Mammary epithelial cell (primary cell): Measurements from ENCODE around the gene RUNX2.

Source experiments
- EZH2 ChIP-seq: IDR thresholded peaks from 2 replicates; pipeline ENCODE4 v1.6.1; 2012; ENCODE audit warnings: low read length, inconsistent platforms, borderline replicate concordance
- TF ChIP-seq, protein P1 (sequence below), 2 donors: IDR thresholded peaks in 1 of 2; conservative IDR thresholded peaks in 1 of 2; 2 replicates each; pipeline ENCODE4 v1.5.1; 2011 to 2012; ENCODE audit warnings: inconsistent platforms in 2 of 2, low read length in 2 of 2, mild to moderate bottlenecking in 2 of 2, control low read depth in 1 of 2, low read depth in 1 of 2; ENCODE audit not compliant: insufficient read depth in 1 of 2; ENCODE audit errors: extremely low read depth in 1 of 2

DNA sequence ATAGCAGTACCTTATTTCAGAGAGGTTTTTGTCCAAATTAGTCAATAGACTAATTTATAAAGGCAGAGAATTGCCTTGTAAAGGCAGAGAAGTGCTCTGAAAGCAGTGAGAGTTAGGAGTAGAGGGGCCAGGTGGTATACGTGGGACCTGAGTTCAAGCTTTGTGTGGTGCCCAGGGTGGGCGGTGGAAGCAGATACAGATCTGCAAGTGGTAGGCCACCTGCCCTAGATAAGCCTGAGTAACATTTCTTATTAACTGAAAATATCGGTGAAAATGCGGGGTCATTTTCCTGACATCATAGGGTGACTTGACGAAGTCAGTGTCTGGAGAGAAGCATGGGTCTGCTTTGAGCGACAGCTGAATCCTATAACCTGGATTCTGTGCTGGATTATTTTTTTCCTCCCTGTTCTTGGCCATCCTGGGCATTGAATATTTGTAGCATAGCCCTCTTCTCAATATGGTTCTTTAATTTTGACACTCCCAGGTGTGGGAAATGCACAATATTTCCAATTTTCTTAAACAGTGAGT is 111.8 kb downstream of the RUNX2 start:
- TF ChIP-seq, protein P1, sequence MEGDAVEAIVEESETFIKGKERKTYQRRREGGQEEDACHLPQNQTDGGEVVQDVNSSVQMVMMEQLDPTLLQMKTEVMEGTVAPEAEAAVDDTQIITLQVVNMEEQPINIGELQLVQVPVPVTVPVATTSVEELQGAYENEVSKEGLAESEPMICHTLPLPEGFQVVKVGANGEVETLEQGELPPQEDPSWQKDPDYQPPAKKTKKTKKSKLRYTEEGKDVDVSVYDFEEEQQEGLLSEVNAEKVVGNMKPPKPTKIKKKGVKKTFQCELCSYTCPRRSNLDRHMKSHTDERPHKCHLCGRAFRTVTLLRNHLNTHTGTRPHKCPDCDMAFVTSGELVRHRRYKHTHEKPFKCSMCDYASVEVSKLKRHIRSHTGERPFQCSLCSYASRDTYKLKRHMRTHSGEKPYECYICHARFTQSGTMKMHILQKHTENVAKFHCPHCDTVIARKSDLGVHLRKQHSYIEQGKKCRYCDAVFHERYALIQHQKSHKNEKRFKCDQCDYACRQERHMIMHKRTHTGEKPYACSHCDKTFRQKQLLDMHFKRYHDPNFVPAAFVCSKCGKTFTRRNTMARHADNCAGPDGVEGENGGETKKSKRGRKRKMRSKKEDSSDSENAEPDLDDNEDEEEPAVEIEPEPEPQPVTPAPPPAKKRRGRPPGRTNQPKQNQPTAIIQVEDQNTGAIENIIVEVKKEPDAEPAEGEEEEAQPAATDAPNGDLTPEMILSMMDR (conservative IDR thresholded peaks at IDR 0.05 in 1 of 2, IDR thresholded peaks at IDR 0.05 in 1 of 2; ENCODE audit: extremely low read depth in 1 of 2, insufficient read depth in 1 of 2, low read depth in 1 of 2, low read length in 2 of 2) = no peak
- TF ChIP-seq EZH2 = no peak
